NCI-H748 (cell line): ENCODE results near the gene HEPHL1.
A peak's percentile ranks its signal among the peaks of the same experiment; 100 is the strongest.
"Not testable (repeated sequence)": the region's sequence is repeated elsewhere in the genome, so short reads cannot be mapped to it uniquely, and the experiment has no call there.

Experiments
- DNase-seq: peaks from one replicate; lab custom pipeline; 2025; ENCODE audit not compliant: unreplicated experiment; lab: John Stamatoyannopoulos, UW

Gene HEPHL1

GRCh38 chr11:94084164-94084563 lies 63.0 kb downstream of the HEPHL1 start:
- DNase-seq, result no peak

- DNase-seq, result no peak
Observed at GRCh38 chr11:94088906-94089305, 67.8 kb downstream of the HEPHL1 start.

GRCh38 chr11:94089341-94089740 lies 68.2 kb downstream of the HEPHL1 start:
- DNase-seq, result no peak

GRCh38 chr11:94090401-94090800 lies 69.2 kb downstream of the HEPHL1 start:
- no peak for DNase-seq

GRCh38 chr11:94091091-94091490 lies 69.9 kb downstream of the HEPHL1 start:
- no peak for DNase-seq

GRCh38 chr11:94100253-94100652 lies 79.1 kb downstream of the HEPHL1 start:
- DNase-seq, result no peak

GRCh38 chr11:94103471-94103870 lies 82.3 kb downstream of the HEPHL1 start:
- no peak for DNase-seq

- DNase-seq, result no peak
Observed at GRCh38 chr11:94104734-94105133, 83.6 kb downstream of the HEPHL1 start.

GRCh38 chr11:94106716-94107115 lies 85.6 kb downstream of the HEPHL1 start:
- no peak for DNase-seq

GRCh38 chr11:94107363-94107762 lies 86.2 kb downstream of the HEPHL1 start:
- DNase-seq, result no peak

GRCh38 chr11:94111241-94111640 lies 90.1 kb downstream of the HEPHL1 start:
- no peak for DNase-seq

- DNase-seq, result no peak
Observed at GRCh38 chr11:94111660-94112059, 90.5 kb downstream of the HEPHL1 start.

GRCh38 chr11:94112206-94112953 lies 91.2 kb downstream of the HEPHL1 start:
- no peak for DNase-seq

- DNase-seq, result no peak
Observed at GRCh38 chr11:94117197-94117574, 96.0 kb downstream of the HEPHL1 start.

- no peak for DNase-seq
Observed at GRCh38 chr11:94117871-94118270, 96.7 kb downstream of the HEPHL1 start.

GRCh38 chr11:94119676-94120075 lies 98.5 kb downstream of the HEPHL1 start:
- not testable (repeated sequence) for DNase-seq

GRCh38 chr11:94120516-94120915 lies 99.4 kb downstream of the HEPHL1 start:
- DNase-seq, result not testable (repeated sequence)

GRCh38 chr11:94120946-94121345 lies 99.8 kb downstream of the HEPHL1 start:
- no peak for DNase-seq

GRCh38 chr11:94125407-94126115 lies 104.4 kb downstream of the HEPHL1 start:
- no peak for DNase-seq

- DNase-seq, result no peak
Observed at GRCh38 chr11:94127638-94128037, 106.5 kb downstream of the HEPHL1 start.

- peak; percentile 79 for DNase-seq
Observed at GRCh38 chr11:94128291-94128745, 107.2 kb downstream of the HEPHL1 start.

- DNase-seq, result peak; percentile 93
Observed at GRCh38 chr11:94128746-94129511, 107.8 kb downstream of the HEPHL1 start, which contains the start of gene PANX1. Gene PANX1 (plus strand): TSS chr11:94128841. CDS start chr11:94129313, 472 bp downstream.
